C4-2B (cell line): ENCODE data around the gene LPCAT2.
A peak's percentile ranks its signal among the peaks of the same experiment; 100 is the strongest.

Experiments
- H3K27ac ChIP-seq: fragments of 450-650 bp; 2 replicates; pipeline ENCODE4 v1.5.1; 2017
- CTCF ChIP-seq: fragments of 450-650 bp; conservative IDR thresholded peaks from 2 replicates; pipeline ENCODE4 v1.5.1; 2017; ENCODE audit warnings: mild to moderate bottlenecking
- ZFX ChIP-seq: fragments of 450-650 bp; IDR thresholded peaks from 2 replicates; pipeline ENCODE4 v1.6.1; 2017

LPCAT2 gene

GRCh38 chr16:55499281-55499680 is 9.6 kb upstream of the LPCAT2 start:
- H3K27ac ChIP-seq: no peak overlapping the region
- TF ChIP-seq CTCF (no peak), ZFX (no peak)

GRCh38 chr16:55499951-55500529 is 8.8 kb upstream of the LPCAT2 start:
- TF ChIP-seq CTCF (no peak), ZFX (no peak)
- no peak overlapping the region for H3K27ac ChIP-seq

GRCh38 chr16:55500530-55501011 is 8.3 kb upstream of the LPCAT2 start:
- no peak for TF ChIP-seq CTCF
- no peak for TF ChIP-seq ZFX
- no peak overlapping the region for H3K27ac ChIP-seq

GRCh38 chr16:55501549-55502322 is 7.1 kb upstream of the LPCAT2 start:
- TF ChIP-seq CTCF (peak; percentile 35), ZFX (no peak)
- H3K27ac ChIP-seq: no peak overlapping the region

GRCh38 chr16:55502801-55503366 is 6.0 kb upstream of the LPCAT2 start:
- peak overlapping the region; percentile 3; the same call in 1 of the 2 replicates for H3K27ac ChIP-seq

GRCh38 chr16:55503726-55504550 is 4.9 kb upstream of the LPCAT2 start:
- no peak overlapping the region for H3K27ac ChIP-seq
- TF ChIP-seq ZFX: no peak
- TF ChIP-seq CTCF: no peak

More at GRCh38 chr16:55502801-55503366, 6.0 kb upstream of the LPCAT2 start:
- TF ChIP-seq CTCF (0 out of 2 replicates have a peak, but pooled peaks have one; percentile 5), ZFX (no peak)
